OCI-LY7 (cell line): ENCODE data around the gene TBKBP1.

Experiments used
- CTCF ChIP-seq: fragments of 200-600 bp; sonication (generic); conservative IDR thresholded peaks from 2 replicates; pipeline ENCODE4 v1.5.1; 2014; ENCODE audit warnings: mild to moderate bottlenecking, antibody characterized with exemption, low read length, moderate library complexity, mixed read lengths
- EZH2phosphoT487 ChIP-seq: fragments of 200-600 bp; sonication (generic); IDR thresholded peaks from 2 replicates; pipeline ENCODE4 v1.6.1; 2018; ENCODE audit warnings: low read depth, borderline replicate concordance, mild to moderate bottlenecking, mixed run types, antibody characterized with exemption, low read length, moderate library complexity, mixed read lengths

GRCh38 chr17:47699536-47699840, 5.5 kb downstream of the TBKBP1 start:
- TF ChIP-seq CTCF (no peak), EZH2phosphoT487 (no peak)
